H1 (cell line): ENCODE measurements around the gene XPOT. TPM values are rescaled to one million over a fixed set of nuclear protein-coding genes. Genes with fewer than 3 reads are reported as not detected.

Experiments used
- ATF3 ChIP-seq: IDR thresholded peaks from 2 replicates; pipeline ENCODE4 v1.6.1; 2011; ENCODE audit warnings: low read depth, mild to moderate bottlenecking, low read length; ENCODE audit not compliant: insufficient read depth
- GABPA ChIP-seq: IDR thresholded peaks from 2 replicates; pipeline ENCODE4 v1.6.1; 2011; ENCODE audit warnings: mild to moderate bottlenecking, low read length, moderate library complexity, borderline replicate concordance; ENCODE audit not compliant: insufficient read depth
- JUND ChIP-seq: IDR thresholded peaks from 2 replicates; pipeline ENCODE4 v1.6.1; 2011; ENCODE audit warnings: mild to moderate bottlenecking, improper control_type of control experiment, low read length
- RAD21 ChIP-seq, 2 experiments: IDR thresholded peaks in 1 of 2; conservative IDR thresholded peaks in 1 of 2; 2 replicates each; pipeline ENCODE4 v1.6.1; 2011; ENCODE audit warnings: low read depth in 2 of 2, low read length in 2 of 2, improper control_type of control experiment in 1 of 2, inconsistent platforms in 1 of 2, mild to moderate bottlenecking in 1 of 2, moderate library complexity in 1 of 2
- RXRA ChIP-seq: IDR thresholded peaks from 2 replicates; pipeline ENCODE4 v1.6.1; 2011; ENCODE audit warnings: low read depth, mild to moderate bottlenecking, low read length, moderate library complexity; ENCODE audit not compliant: insufficient read depth
- polyA plus RNA-seq, 7 experiments: library from polyadenylated mRNA; depleted of rRNA in 3 of 7; stranded (reverse) in 5 of 7; unstranded in 2 of 7; fragments of >200 nt in 5 of 7; fragments of 200-250 nt in 2 of 7; gene quantifications; 1 replicate in 5 of 7; 2 replicates in 1 of 7; 4 replicates in 1 of 7; pipeline versions ENCODE4 v1.2.1 to v1.2.3, GENCODE V29; 2011 to 2013; ENCODE audit warnings: missing spikeins in 2 of 7, mixed read lengths in 2 of 7
- total RNA-seq: library from RNA; stranded (reverse); fragmentation: NEBNext Ultra II Directional; extraction: Animal tissue kit (Norgen Biotek cat#: 25700); gene quantifications from 2 replicates; pipeline ENCODE4 v1.2.1, GENCODE V29; 2021
- TF ChIP-seq, protein P1 (sequence below): fragments of 300-600 bp; sonication (generic); IDR thresholded peaks from 2 replicates; pipeline ENCODE4 v1.7.1; 2012; ENCODE audit warnings: low read length, moderate library complexity, mild to moderate bottlenecking, inconsistent platforms; ENCODE audit not compliant: insufficient replicate concordance

XPOT gene
- total and polyA plus RNA-seq, 2 of the 8 experiments (the other 6 are each of a cell fraction or from before 2014, with no cell fraction given) = 38.8 to 176 TPM

- TF ChIP-seq RXRA (no peak), ATF3 (no peak), RAD21 (IDR thresholded peaks at IDR 0.05 in 1 of 2, conservative IDR thresholded peaks at IDR 0.05 in 1 of 2; ENCODE audit: low read depth in 2 of 2, low read length in 2 of 2) (no peak), GABPA (no peak), JUND (no peak)
- TF ChIP-seq, protein P1, sequence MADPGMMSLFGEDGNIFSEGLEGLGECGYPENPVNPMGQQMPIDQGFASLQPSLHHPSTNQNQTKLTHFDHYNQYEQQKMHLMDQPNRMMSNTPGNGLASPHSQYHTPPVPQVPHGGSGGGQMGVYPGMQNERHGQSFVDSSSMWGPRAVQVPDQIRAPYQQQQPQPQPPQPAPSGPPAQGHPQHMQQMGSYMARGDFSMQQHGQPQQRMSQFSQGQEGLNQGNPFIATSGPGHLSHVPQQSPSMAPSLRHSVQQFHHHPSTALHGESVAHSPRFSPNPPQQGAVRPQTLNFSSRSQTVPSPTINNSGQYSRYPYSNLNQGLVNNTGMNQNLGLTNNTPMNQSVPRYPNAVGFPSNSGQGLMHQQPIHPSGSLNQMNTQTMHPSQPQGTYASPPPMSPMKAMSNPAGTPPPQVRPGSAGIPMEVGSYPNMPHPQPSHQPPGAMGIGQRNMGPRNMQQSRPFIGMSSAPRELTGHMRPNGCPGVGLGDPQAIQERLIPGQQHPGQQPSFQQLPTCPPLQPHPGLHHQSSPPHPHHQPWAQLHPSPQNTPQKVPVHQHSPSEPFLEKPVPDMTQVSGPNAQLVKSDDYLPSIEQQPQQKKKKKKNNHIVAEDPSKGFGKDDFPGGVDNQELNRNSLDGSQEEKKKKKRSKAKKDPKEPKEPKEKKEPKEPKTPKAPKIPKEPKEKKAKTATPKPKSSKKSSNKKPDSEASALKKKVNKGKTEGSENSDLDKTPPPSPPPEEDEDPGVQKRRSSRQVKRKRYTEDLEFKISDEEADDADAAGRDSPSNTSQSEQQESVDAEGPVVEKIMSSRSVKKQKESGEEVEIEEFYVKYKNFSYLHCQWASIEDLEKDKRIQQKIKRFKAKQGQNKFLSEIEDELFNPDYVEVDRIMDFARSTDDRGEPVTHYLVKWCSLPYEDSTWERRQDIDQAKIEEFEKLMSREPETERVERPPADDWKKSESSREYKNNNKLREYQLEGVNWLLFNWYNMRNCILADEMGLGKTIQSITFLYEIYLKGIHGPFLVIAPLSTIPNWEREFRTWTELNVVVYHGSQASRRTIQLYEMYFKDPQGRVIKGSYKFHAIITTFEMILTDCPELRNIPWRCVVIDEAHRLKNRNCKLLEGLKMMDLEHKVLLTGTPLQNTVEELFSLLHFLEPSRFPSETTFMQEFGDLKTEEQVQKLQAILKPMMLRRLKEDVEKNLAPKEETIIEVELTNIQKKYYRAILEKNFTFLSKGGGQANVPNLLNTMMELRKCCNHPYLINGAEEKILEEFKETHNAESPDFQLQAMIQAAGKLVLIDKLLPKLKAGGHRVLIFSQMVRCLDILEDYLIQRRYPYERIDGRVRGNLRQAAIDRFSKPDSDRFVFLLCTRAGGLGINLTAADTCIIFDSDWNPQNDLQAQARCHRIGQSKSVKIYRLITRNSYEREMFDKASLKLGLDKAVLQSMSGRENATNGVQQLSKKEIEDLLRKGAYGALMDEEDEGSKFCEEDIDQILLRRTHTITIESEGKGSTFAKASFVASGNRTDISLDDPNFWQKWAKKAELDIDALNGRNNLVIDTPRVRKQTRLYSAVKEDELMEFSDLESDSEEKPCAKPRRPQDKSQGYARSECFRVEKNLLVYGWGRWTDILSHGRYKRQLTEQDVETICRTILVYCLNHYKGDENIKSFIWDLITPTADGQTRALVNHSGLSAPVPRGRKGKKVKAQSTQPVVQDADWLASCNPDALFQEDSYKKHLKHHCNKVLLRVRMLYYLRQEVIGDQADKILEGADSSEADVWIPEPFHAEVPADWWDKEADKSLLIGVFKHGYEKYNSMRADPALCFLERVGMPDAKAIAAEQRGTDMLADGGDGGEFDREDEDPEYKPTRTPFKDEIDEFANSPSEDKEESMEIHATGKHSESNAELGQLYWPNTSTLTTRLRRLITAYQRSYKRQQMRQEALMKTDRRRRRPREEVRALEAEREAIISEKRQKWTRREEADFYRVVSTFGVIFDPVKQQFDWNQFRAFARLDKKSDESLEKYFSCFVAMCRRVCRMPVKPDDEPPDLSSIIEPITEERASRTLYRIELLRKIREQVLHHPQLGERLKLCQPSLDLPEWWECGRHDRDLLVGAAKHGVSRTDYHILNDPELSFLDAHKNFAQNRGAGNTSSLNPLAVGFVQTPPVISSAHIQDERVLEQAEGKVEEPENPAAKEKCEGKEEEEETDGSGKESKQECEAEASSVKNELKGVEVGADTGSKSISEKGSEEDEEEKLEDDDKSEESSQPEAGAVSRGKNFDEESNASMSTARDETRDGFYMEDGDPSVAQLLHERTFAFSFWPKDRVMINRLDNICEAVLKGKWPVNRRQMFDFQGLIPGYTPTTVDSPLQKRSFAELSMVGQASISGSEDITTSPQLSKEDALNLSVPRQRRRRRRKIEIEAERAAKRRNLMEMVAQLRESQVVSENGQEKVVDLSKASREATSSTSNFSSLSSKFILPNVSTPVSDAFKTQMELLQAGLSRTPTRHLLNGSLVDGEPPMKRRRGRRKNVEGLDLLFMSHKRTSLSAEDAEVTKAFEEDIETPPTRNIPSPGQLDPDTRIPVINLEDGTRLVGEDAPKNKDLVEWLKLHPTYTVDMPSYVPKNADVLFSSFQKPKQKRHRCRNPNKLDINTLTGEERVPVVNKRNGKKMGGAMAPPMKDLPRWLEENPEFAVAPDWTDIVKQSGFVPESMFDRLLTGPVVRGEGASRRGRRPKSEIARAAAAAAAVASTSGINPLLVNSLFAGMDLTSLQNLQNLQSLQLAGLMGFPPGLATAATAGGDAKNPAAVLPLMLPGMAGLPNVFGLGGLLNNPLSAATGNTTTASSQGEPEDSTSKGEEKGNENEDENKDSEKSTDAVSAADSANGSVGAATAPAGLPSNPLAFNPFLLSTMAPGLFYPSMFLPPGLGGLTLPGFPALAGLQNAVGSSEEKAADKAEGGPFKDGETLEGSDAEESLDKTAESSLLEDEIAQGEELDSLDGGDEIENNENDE = no peak
Observed at GRCh38 chr12:64473176-64473575, 69.0 kb downstream of the XPOT start (continued).
